Measurements from ENCODE around the gene RCSD1. TPM values are rescaled to one million over a fixed set of nuclear protein-coding genes. Genes with fewer than 3 reads are reported as not detected.

RCSD1 gene
- total RNA-seq, 1 donor from 2014 or later = 0.98 TPM

DNA sequence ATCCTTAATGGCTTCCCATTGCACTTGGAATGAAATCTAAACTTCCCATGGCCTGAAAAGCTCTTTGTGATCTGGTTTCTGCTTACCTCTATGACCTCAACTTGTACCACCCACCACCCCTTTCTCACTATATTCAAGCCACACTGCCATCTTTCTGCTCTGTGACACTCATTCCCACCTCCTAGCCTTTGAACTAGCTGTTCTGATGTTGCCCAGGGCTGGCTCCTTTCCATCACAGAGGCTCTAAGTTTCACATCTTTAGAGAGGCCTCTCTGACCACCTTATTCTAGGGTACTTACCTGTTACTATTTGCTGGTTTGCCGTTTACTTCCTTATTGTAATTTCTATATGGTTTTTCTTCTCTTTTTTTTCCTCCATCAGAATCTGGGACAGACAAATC lies 96.0 kb downstream of the RCSD1 start:
- Histone ChIP-seq H3K36me3 (ENCODE audit: insufficient read depth, low read length) (peaks cover 4% of the 10 kb centered on the region), H3K4me3 (ENCODE audit: insufficient read depth, low read depth, low read length) (no peak overlapping the region), H3K9me3 (ENCODE audit: insufficient read depth, low read depth, low read length) (no peaks in the 10 kb centered on the region), H3K27ac (ENCODE audit: low read depth, low read length) (no peak overlapping the region), H3K4me1 (ENCODE audit: insufficient read depth, low read length) (peaks cover 18% of the 10 kb centered on the region), H3K9ac (ENCODE audit: low read length) (no peak overlapping the region), H3K4me2 (ENCODE audit: low read length) (no peak overlapping the region), H2AFZ (ENCODE audit: low read depth, low read length) (no peak overlapping the region), H4K20me1 (ENCODE audit: insufficient read depth, low read length) (peaks cover 73% of the 10 kb centered on the region), H3K79me2 (ENCODE audit: insufficient read depth, low read length) (peaks cover 85% of the 10 kb centered on the region), H3K27me3 (ENCODE audit: insufficient read depth, low read length) (no peaks in the 10 kb centered on the region)
- FAIRE-seq = no peak
- Mint-ChIP-seq H3K4me1 (ENCODE audit: low read depth, unreplicated experiment) (peaks cover 29% of the 10 kb centered on the region), H3K36me3 (ENCODE audit: low read depth, unreplicated experiment) (peaks cover 5% of the 10 kb centered on the region), H3K4me3 (ENCODE audit: unreplicated experiment) (peak overlapping the region; percentile 11), H3K27me3 (ENCODE audit: low read depth, unreplicated experiment) (no peaks in the 10 kb centered on the region), H3K9me3 (ENCODE audit: unreplicated experiment) (no peaks in the 10 kb centered on the region), H3K27ac (ENCODE audit: unreplicated experiment) (no peak overlapping the region)
- TF ChIP-seq, protein P1, sequence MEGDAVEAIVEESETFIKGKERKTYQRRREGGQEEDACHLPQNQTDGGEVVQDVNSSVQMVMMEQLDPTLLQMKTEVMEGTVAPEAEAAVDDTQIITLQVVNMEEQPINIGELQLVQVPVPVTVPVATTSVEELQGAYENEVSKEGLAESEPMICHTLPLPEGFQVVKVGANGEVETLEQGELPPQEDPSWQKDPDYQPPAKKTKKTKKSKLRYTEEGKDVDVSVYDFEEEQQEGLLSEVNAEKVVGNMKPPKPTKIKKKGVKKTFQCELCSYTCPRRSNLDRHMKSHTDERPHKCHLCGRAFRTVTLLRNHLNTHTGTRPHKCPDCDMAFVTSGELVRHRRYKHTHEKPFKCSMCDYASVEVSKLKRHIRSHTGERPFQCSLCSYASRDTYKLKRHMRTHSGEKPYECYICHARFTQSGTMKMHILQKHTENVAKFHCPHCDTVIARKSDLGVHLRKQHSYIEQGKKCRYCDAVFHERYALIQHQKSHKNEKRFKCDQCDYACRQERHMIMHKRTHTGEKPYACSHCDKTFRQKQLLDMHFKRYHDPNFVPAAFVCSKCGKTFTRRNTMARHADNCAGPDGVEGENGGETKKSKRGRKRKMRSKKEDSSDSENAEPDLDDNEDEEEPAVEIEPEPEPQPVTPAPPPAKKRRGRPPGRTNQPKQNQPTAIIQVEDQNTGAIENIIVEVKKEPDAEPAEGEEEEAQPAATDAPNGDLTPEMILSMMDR (IDR thresholded peaks at IDR 0.05; ENCODE audit: insufficient read depth, low read depth, low read length) = no peak
- TF ChIP-seq EZH2 (IDR thresholded peaks at IDR 0.05; ENCODE audit: insufficient read depth, low read length) = no peak
- no peak for DNase-seq (ENCODE audit: low read depth)

GRCh38 chr1:167728818-167729410 lies 98.9 kb downstream of the RCSD1 start:
- Histone ChIP-seq H3K27me3 (ENCODE audit: insufficient read depth, low read length) (no peaks in the 10 kb centered on the region), H4K20me1 (ENCODE audit: insufficient read depth, low read length) (peaks cover 82% of the 10 kb centered on the region), H3K4me3 (ENCODE audit: insufficient read depth, low read depth, low read length) (no peak overlapping the region), H3K4me1 (ENCODE audit: insufficient read depth, low read length) (peaks cover 2% of the 10 kb centered on the region), H2AFZ (ENCODE audit: low read depth, low read length) (no peak overlapping the region), H3K79me2 (ENCODE audit: insufficient read depth, low read length) (peaks cover 93% of the 10 kb centered on the region), H3K9me3 (ENCODE audit: insufficient read depth, low read depth, low read length) (no peaks in the 10 kb centered on the region), H3K4me2 (ENCODE audit: low read length) (no peak overlapping the region), H3K9ac (ENCODE audit: low read length) (no peak overlapping the region), H3K27ac (ENCODE audit: low read depth, low read length) (no peak overlapping the region), H3K36me3 (ENCODE audit: insufficient read depth, low read length) (peaks cover 4% of the 10 kb centered on the region)
- no peak overlapping the region for H3K27ac Mint-ChIP-seq (ENCODE audit: unreplicated experiment)
- H3K36me3 Mint-ChIP-seq (ENCODE audit: low read depth, unreplicated experiment) = peaks cover 10% of the 10 kb centered on the region
- no peaks in the 10 kb centered on the region for H3K27me3 Mint-ChIP-seq (ENCODE audit: low read depth, unreplicated experiment)
- DNase-seq (ENCODE audit: low read depth) (no peak), FAIRE-seq (no peak)
- H3K4me1 Mint-ChIP-seq (ENCODE audit: low read depth, unreplicated experiment) = peaks cover 21% of the 10 kb centered on the region
- TF ChIP-seq, protein P1 (IDR thresholded peaks at IDR 0.05; ENCODE audit: insufficient read depth, low read depth, low read length) = no peak
- TF ChIP-seq EZH2 (IDR thresholded peaks at IDR 0.05; ENCODE audit: insufficient read depth, low read length) = no peak
- no peak overlapping the region for H3K4me3 Mint-ChIP-seq (ENCODE audit: unreplicated experiment)
- H3K9me3 Mint-ChIP-seq (ENCODE audit: unreplicated experiment) = no peaks in the 10 kb centered on the region

GRCh38 chr1:167734227-167734626 lies 104.2 kb downstream of the RCSD1 start:
- FAIRE-seq (no peak), DNase-seq (ENCODE audit: low read depth) (no peak)
- H3K4me1 ChIP-seq (ENCODE audit: insufficient read depth, low read length) = no peaks in the 10 kb centered on the region
- H3K27ac ChIP-seq (ENCODE audit: low read depth, low read length) = no peak overlapping the region
- no peak overlapping the region for H3K4me2 ChIP-seq (ENCODE audit: low read length)
- H3K79me2 ChIP-seq (ENCODE audit: insufficient read depth, low read length) = peaks cover 95% of the 10 kb centered on the region
- peaks cover 86% of the 10 kb centered on the region for H4K20me1 ChIP-seq (ENCODE audit: insufficient read depth, low read length)
- H3K27me3 ChIP-seq (ENCODE audit: insufficient read depth, low read length) = no peaks in the 10 kb centered on the region
- Mint-ChIP-seq H3K27me3 (ENCODE audit: low read depth, unreplicated experiment) (no peaks in the 10 kb centered on the region), H3K36me3 (ENCODE audit: low read depth, unreplicated experiment) (peaks cover 20% of the 10 kb centered on the region), H3K4me1 (ENCODE audit: low read depth, unreplicated experiment) (peaks cover 8% of the 10 kb centered on the region), H3K4me3 (ENCODE audit: unreplicated experiment) (no peak overlapping the region), H3K9me3 (ENCODE audit: unreplicated experiment) (peaks cover 2% of the 10 kb centered on the region), H3K27ac (ENCODE audit: unreplicated experiment) (no peak overlapping the region)
- no peaks in the 10 kb centered on the region for H3K9me3 ChIP-seq (ENCODE audit: insufficient read depth, low read depth, low read length)
- H3K36me3 ChIP-seq (ENCODE audit: insufficient read depth, low read length) = peaks cover 4% of the 10 kb centered on the region
- H3K9ac ChIP-seq (ENCODE audit: low read length) = no peak overlapping the region
- H2AFZ ChIP-seq (ENCODE audit: low read depth, low read length) = no peak overlapping the region
- no peak overlapping the region for H3K4me3 ChIP-seq (ENCODE audit: insufficient read depth, low read depth, low read length)
- TF ChIP-seq EZH2 (IDR thresholded peaks at IDR 0.05; ENCODE audit: insufficient read depth, low read length) = no peak
- TF ChIP-seq, protein P1 (IDR thresholded peaks at IDR 0.05; ENCODE audit: insufficient read depth, low read depth, low read length) = no peak

Data from astrocyte (in vitro differentiated cells and primary cell).